Germinal center (tissue), 1 donor: ENCODE results near the gene SIAH3.

Experiments
- DNase-seq: peaks from one replicate; pipeline ENCODE4 v3.0.0; 2012; ENCODE audit warnings: mixed read lengths, low spot score

Gene SIAH3

GRCh38 chr13:45863709-45864590 is 12.4 kb upstream of the SIAH3 start:
- DNase-seq, result no peak

- no peak for DNase-seq
Observed at GRCh38 chr13:45861322-45861721, 9.8 kb upstream of the SIAH3 start.

GRCh38 chr13:45860240-45860639 is 8.7 kb upstream of the SIAH3 start:
- no peak for DNase-seq

- no peak for DNase-seq
Observed at GRCh38 chr13:45859705-45860104, 8.2 kb upstream of the SIAH3 start.

GRCh38 chr13:45852494-45852893 is 941 bp upstream of the SIAH3 start:
- no peak for DNase-seq

GRCh38 chr13:45851956-45852355 is 403 bp upstream of the SIAH3 start:
- DNase-seq, result no peak

GRCh38 chr13:45850027-45850613 is 1.4 kb downstream of the SIAH3 start:
- no peak for DNase-seq

- no peak for DNase-seq
Observed at GRCh38 chr13:45849408-45849807, 2.1 kb downstream of the SIAH3 start.

GRCh38 chr13:45847554-45848224 is 3.9 kb downstream of the SIAH3 start:
- no peak for DNase-seq

- no peak for DNase-seq
Observed at GRCh38 chr13:45846681-45847080, 4.9 kb downstream of the SIAH3 start.

GRCh38 chr13:45838171-45838745 is 13.3 kb downstream of the SIAH3 start:
- no peak for DNase-seq

GRCh38 chr13:45837111-45837510 is 14.4 kb downstream of the SIAH3 start:
- DNase-seq, result no peak

- no peak for DNase-seq
Observed at GRCh38 chr13:45834411-45834994, 17.1 kb downstream of the SIAH3 start.

GRCh38 chr13:45833663-45834375 is 17.7 kb downstream of the SIAH3 start:
- no peak for DNase-seq

- no peak for DNase-seq
Observed at GRCh38 chr13:45833242-45833641, 18.3 kb downstream of the SIAH3 start.

GRCh38 chr13:45831851-45832250 is 19.7 kb downstream of the SIAH3 start:
- DNase-seq, result no peak

- DNase-seq, result no peak
Observed at GRCh38 chr13:45830121-45830520, 21.4 kb downstream of the SIAH3 start.

GRCh38 chr13:45828256-45828968 is 23.1 kb downstream of the SIAH3 start:
- no peak for DNase-seq

- no peak for DNase-seq
Observed at GRCh38 chr13:45827318-45827717, 24.2 kb downstream of the SIAH3 start.

- DNase-seq, result no peak
Observed at GRCh38 chr13:45826731-45827130, 24.8 kb downstream of the SIAH3 start.

- DNase-seq, result no peak
Observed at GRCh38 chr13:45825387-45825650, 26.2 kb downstream of the SIAH3 start.
